Upper lobe of left lung (tissue), 4 donors: ENCODE measurements around the gene DAPK2.

Experiments used
- CTCF ChIP-seq, 6 experiments: fragments of 450-650 bp in 4 of 6; fragments of 200-600 bp in 2 of 6; sonication (generic) in 2 of 6; IDR thresholded peaks; one replicate each; pipeline ENCODE4 v1.5.1; 2016 to 2019; ENCODE audit warnings: antibody characterized with exemption in 6 of 6
- EP300 ChIP-seq, 4 donors: sonication (generic); formaldehyde crosslinking; IDR thresholded peaks; one replicate each; pipeline ENCODE4 v1.5.1; 2017; ENCODE audit warnings: antibody characterized with exemption in 4 of 4, control low read depth in 2 of 4
- POLR2A ChIP-seq, 4 donors: fragments of 450-650 bp; IDR thresholded peaks; one replicate each; pipeline ENCODE4 v1.5.1; 2016 to 2017; ENCODE audit warnings: antibody characterized with exemption in 4 of 4, mild to moderate bottlenecking in 2 of 4
- POLR2AphosphoS5 ChIP-seq, 2 donors: sonication (generic); formaldehyde crosslinking; IDR thresholded peaks; one replicate each; pipeline ENCODE4 v1.5.1; 2017; ENCODE audit warnings: antibody characterized with exemption in 2 of 2

- no peak for TF ChIP-seq CTCF (IDR thresholded peaks at IDR 0.05)
- TF ChIP-seq POLR2A (IDR thresholded peaks at IDR 0.05), result no peak
- no peak for TF ChIP-seq POLR2AphosphoS5 (IDR thresholded peaks at IDR 0.05)
- TF ChIP-seq EP300 (IDR thresholded peaks at IDR 0.05), result peak in 1 of 4 donors; percentile 70
Observed at GRCh38 chr15:64072812-64073211, 26.5 kb upstream of the DAPK2 start.
